HG02678 (cell line): ENCODE measurements around the gene CMIP.

ENCODE experiments used
- ATAC-seq: cut with Tn5 transposase; IDR thresholded peaks from one replicate; pipeline ENCODE4 v1.9.1; 2021; ENCODE audit warnings: mild to moderate bottlenecking, moderate library complexity; ENCODE audit not compliant: unreplicated experiment

The CMIP gene

GRCh38 chr16:81492311-81492761 is 47.7 kb downstream of the CMIP start:
- no peak for ATAC-seq

DNA sequence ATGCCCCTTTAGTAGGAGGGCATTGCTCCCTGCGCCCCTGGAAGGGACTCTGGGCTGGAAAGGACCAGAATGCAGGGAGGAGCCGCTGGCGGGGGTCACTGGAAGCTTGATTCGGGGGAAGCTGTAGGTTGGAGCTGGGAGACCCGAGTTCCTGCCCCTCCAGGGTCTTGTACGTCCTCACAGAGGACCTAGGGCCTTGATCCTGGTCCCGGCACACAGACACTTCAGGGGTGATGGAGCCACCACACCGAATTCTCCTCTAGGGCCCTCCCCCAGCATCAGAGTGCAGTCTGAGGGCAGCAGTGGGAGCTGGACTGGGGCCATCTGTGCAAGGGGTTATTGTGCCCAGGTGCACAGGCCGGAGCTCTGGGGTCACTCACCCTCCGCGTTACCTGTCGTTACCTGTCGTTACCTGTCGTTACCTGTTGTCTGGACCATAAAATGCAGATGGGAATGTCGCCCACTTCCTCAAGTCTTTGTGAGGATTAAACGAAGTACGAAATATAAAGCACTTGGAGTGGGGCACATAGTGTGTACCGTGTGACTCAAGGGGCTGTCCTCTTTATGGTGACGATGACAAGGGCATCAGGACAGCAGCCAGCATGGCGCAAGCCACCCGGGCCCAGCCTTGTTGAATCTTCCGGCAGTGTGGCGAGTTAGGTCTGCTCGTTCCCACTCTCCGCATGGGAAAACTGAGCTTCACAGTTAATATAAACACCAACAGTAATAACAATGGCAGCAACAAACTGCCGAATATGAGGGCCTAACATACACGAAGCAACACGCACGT is 48.6 kb downstream of the CMIP start:
- ATAC-seq: no peak

GRCh38 chr16:81493755-81494433 is 49.3 kb downstream of the CMIP start:
- no peak for ATAC-seq

- no peak for ATAC-seq
Measured at GRCh38 chr16:81494434-81494806, 49.8 kb downstream of the CMIP start.

DNA sequence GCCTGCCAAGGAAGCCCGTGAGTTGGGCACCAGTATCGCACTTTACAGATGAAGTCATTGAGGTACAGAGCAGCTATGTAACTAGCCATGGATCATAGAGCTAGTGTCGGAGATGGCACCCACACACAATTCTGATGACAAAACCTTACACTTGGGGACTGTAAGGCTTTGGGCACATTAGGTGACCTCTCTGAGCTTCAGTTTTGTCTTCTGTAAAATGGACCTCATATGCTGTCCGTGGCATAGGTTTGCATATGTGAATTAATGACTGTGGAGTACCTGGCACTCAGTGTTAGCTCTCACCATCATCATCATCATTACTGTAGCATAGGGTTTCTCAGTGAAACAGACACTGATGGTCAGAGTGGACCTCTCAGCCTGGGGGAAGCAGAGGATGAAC is 50.3 kb downstream of the CMIP start:
- ATAC-seq: no peak

GRCh38 chr16:81495321-81496234 is 51.0 kb downstream of the CMIP start:
- ATAC-seq: no peak

DNA sequence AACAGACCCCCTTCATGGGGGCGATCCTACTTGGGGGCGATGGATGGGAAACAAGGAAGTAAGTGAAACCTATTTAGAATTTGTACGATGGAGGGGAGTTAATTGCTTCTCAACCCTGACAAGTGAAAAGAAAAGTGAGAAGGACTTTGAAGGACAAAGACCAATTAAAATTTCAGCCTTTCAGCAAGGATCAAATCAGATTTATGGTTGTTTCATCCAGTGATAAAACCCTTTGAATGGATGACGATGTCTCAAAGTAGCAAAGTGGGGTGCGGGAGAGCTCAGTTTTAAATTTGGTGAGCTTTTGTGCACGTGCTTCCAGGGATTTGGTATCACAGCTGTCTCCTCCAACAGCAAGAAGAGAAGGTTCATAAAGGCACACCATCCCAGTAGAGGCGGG is 51.7 kb downstream of the CMIP start:
- no peak for ATAC-seq

DNA sequence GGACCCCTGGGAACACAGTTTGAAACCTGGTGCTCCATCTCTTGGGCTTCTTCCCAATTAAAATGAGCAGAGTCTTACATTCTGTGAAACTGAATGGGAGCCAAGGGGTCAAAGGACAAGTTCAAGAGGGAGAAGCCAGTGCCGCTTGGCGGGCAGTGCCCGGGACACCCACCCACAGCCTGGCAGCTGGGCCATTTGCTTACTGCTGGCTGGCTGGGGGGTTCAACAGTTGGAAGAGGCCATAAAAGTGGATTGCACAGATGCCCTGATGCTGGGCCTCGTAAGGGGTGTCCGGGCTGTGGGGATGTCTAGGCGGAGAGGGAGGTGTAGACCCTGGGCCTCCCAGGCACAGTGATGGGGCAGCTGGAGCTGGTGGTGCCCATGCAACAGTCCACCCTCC is 52.1 kb downstream of the CMIP start:
- ATAC-seq: no peak

- peak; percentile 51 for ATAC-seq
Measured at GRCh38 chr16:81497690-81498089, 53.1 kb downstream of the CMIP start.

GRCh38 chr16:81498351-81498750 is 53.7 kb downstream of the CMIP start:
- no peak for ATAC-seq

DNA sequence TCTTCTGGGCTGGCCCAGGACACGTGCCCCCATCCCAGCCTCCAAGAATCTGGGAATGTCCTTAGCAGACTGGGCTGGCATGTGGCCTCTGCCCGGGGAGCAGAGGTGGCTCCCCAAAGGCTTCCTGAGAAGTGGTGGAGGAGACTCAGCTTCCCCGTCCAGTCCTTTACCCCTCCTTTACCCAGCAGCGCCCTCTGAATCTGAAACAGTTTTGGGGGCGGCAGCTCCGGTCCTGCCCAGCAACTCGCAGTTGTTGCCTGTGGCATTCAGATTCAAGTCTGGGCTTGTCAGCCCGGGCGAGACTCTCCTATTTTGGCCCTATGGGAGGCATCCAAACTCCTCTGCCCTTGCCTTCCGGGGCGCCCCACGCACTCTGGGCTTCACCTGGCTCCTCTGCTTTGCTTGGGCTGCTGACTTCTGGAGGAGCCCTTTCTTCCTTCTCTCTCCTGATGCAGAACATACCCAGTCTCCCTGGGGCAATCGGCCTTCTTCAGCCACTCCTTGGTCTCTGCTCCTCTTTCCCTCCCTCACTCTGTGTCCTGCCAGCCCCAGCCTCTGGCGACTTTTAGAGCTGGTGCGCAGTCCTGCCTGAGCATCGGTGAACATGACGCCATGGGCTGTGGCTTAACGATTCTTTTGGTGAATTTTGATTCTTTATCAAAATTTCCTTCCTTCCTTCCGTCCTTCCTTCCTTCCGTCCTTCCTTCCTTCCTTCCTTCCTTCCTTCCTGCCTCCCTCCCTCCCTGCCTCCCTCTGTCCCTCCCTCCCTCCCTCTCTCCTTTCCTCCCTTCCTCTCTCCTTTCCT is 55.2 kb downstream of the CMIP start:
- no peak for ATAC-seq

GRCh38 chr16:81500833-81501521 is 56.4 kb downstream of the CMIP start:
- no peak for ATAC-seq

DNA sequence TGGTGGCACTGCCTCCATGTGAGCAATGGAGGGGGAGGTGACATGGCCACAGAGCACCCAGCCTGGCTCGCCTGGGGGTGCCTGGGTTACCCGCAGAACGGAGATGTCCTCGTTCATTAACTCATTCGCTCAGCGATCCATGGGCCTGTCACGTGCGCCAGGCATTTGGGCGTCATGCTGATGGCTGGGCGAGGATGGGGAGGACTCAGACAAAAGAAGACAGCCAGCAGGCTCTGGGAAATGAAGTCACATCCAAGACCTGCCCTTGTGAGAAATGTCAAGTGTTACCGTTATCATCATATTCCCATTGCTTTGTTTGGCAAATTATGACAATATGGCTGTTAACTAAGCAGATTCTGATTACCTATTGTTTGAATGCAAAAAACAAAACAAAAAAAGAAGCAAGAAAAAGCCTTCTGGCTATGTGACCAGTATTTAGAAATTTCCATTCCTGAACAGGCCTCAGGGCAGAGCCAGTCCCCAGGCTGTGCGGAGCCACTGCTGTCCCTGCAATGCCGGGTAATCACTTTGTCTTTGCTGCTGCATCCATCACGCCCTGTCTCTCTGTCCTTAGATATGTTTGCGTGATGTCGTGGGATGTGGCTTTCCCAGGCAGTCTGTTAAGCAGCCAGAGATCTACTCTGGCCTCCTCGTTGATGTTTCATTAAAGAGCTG is 57.9 kb downstream of the CMIP start:
- ATAC-seq: no peak

- peak; percentile 66 for ATAC-seq
Measured at GRCh38 chr16:81505011-81505661, 60.5 kb downstream of the CMIP start.

DNA sequence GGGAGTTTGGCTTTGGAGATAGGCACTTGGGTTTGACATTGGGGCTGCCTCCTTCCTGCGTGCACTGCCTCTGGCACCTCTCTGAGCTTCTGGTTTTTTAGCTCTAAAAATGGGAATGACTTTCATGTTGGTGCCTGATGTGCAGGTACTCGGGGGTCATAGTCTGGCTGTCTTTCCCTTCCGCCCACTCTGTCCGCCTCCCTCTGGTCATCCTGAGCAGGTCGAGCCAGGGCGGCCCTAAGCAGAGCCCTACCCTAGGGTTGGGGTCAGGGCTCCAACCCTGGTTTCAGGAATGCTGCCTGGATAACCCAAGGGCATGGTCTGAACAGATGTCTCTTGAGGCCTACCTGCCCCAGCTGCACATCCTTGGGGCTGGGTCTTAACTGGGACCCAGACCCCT is 64.8 kb downstream of the CMIP start:
- ATAC-seq: no peak

DNA sequence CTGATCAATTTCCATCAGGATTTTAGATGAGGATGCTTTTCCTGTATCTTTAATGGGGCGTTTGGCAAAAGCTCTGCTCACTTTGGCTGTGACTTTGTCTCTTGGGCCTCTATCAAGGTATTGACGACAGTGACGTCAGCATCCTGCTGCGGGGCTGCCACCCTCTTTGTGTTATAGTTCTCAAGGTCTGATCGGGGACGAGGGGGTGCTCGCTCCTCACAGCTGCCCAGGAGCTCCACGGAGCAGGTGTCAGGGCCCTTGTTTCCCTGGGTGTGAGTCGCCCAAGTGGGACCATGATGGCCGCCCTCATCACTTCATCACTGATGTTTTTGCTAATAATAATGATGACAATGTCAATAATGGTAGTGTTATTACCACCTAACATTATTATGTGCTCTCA is 65.4 kb downstream of the CMIP start:
- ATAC-seq: no peak

DNA sequence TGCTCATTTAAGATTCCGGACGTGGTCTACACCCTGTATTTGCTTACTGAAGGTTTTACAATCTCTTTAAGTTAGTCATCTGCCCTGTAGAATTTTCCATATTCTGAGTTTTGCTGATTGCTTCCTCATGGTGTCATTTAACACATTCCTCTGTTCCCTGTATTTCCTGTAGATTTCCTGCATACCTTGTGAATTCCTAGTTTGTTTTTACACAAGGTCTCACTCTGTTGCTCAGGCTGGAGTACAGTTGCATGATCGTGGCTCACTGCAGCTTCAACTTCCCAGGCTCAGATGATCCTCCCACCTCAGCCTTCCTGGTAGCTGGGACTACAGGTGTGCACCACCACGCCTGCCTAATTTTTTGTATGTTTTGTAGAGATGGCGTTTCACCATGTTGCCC is 66.8 kb downstream of the CMIP start:
- ATAC-seq: no peak

GRCh38 chr16:81513204-81514040 is 68.8 kb downstream of the CMIP start:
- ATAC-seq: peak; percentile 30
